GM12875 (cell line): Measurements from ENCODE around the gene UCK2.

Experiments
- H3K4me3 ChIP-seq: one replicate; pipeline ENCODE4 v1.5.1; 2011; ENCODE audit warnings: low read depth, low read length, control low read depth
- CTCF ChIP-seq: IDR thresholded peaks from 2 replicates; pipeline ENCODE4 v1.5.1; 2011; ENCODE audit warnings: low read depth, mild to moderate bottlenecking, control low read depth, inconsistent platforms, low read length, moderate library complexity, borderline replicate concordance; ENCODE audit not compliant: insufficient read depth

Gene UCK2

GRCh38 chr1:165933446-165934170 lies 106.2 kb downstream of the UCK2 start:
- H3K4me3 ChIP-seq: no peak overlapping the region
- no peak for TF ChIP-seq CTCF

- no peak for TF ChIP-seq CTCF
- H3K4me3 ChIP-seq: no peak overlapping the region
Measured at GRCh38 chr1:165936542-165936941, 109.1 kb downstream of the UCK2 start.

GRCh38 chr1:165937829-165938228 lies 110.4 kb downstream of the UCK2 start:
- no peak for TF ChIP-seq CTCF
- no peak overlapping the region for H3K4me3 ChIP-seq

- no peak overlapping the region for H3K4me3 ChIP-seq
- no peak for TF ChIP-seq CTCF
Measured at GRCh38 chr1:165938844-165939243, 111.4 kb downstream of the UCK2 start.

- TF ChIP-seq CTCF: no peak
- H3K4me3 ChIP-seq: no peak overlapping the region
Measured at GRCh38 chr1:165941531-165941930, 114.1 kb downstream of the UCK2 start.

- TF ChIP-seq CTCF: no peak
Measured at GRCh38 chr1:165942062-165942461, 114.6 kb downstream of the UCK2 start.

GRCh38 chr1:165942927-165943597 lies 115.6 kb downstream of the UCK2 start:
- TF ChIP-seq CTCF: 0 out of 2 replicates have a peak, but pooled peaks have one; percentile 5
- no peak overlapping the region for H3K4me3 ChIP-seq

More at GRCh38 chr1:165942062-165942461, 114.6 kb downstream of the UCK2 start:
- H3K4me3 ChIP-seq: no peak overlapping the region
